ENCODE measurements around the gene COL4A5. TPM values are rescaled to one million over a fixed set of nuclear protein-coding genes. Genes with fewer than 3 reads are reported as not detected.
"Not testable (repeated sequence)": the region's sequence is repeated elsewhere in the genome, so short reads cannot be mapped to it uniquely, and the experiment has no call there.

COL4A5 gene
- total and polyA plus RNA-seq, 4 donors = 0.63 to 10.3 (median 1.2) TPM

GRCh38 chrX:108473979-108474378, 34.3 kb downstream of the COL4A5 start (continued):
- TF ChIP-seq ZBTB33 (IDR thresholded peaks at IDR 0.05) = no peak
- TF ChIP-seq, protein P1, sequence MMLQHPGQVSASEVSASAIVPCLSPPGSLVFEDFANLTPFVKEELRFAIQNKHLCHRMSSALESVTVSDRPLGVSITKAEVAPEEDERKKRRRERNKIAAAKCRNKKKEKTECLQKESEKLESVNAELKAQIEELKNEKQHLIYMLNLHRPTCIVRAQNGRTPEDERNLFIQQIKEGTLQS (IDR thresholded peaks at IDR 0.05) = no peak
- no peak for TF ChIP-seq RAD21 (IDR thresholded peaks at IDR 0.05)
- TF ChIP-seq NR2F2 (IDR thresholded peaks at IDR 0.05) = no peak
- no peak for TF ChIP-seq HNF4A (conservative IDR thresholded peaks at IDR 0.05)
- TF ChIP-seq, protein P2, sequence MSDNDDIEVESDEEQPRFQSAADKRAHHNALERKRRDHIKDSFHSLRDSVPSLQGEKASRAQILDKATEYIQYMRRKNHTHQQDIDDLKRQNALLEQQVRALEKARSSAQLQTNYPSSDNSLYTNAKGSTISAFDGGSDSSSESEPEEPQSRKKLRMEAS (IDR thresholded peaks at IDR 0.05) = no peak
- no peak for TF ChIP-seq TAF1 (conservative IDR thresholded peaks at IDR 0.05)

DNA sequence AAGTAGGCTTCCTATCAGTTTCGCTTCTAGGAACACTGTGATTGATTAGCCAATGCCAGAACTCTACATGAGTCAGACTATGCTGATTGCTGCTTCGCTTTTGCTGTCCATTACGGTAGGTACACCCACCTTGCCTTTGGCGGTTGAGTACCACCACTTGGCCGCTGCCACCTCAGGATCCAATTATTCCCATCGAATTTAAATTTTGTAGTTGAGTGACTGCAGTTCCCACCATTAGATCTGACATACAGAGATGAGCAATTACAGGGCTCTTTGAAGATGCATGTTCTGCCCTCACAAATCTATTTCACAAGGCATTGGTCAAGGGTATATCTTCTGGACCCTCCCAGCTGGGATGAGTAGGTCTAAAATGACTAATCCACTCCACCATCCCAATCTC, 41.9 kb downstream of the COL4A5 start:
- H3K9ac ChIP-seq (ENCODE audit: low read depth in 1 of 2, low read length in 2 of 2); H3K36me3 ChIP-seq (ENCODE audit: control insufficient read depth in 4 of 4, insufficient read depth in 3 of 4, low read depth in 1 of 4, low read length in 3 of 4); H3K4me3 ChIP-seq (ENCODE audit: low read depth in 1 of 3, low read length in 3 of 3); H3K9me3 ChIP-seq (ENCODE audit: control insufficient read depth in 4 of 4, low read length in 3 of 4); H3K4me1 ChIP-seq (ENCODE audit: control insufficient read depth in 4 of 4, insufficient read depth in 4 of 4, low read length in 3 of 4); DNase-seq (ENCODE audit: low spot score); H3K27ac ChIP-seq (ENCODE audit: low read depth in 1 of 2, low read length in 2 of 2); H3K27me3 ChIP-seq (ENCODE audit: control insufficient read depth in 4 of 4, insufficient read depth in 4 of 4, low read length in 3 of 4): not testable (repeated sequence)
- 90% methylated on average over 6 of the region's 6 CpGs for WGBS

GRCh38 chrX:108484251-108484650, 44.6 kb downstream of the COL4A5 start:
- no peak overlapping the region for H3K4me3 ChIP-seq (ENCODE audit: low read depth in 1 of 3, low read length in 3 of 3)
- 86% methylated on average over 3 of the region's 3 CpGs for WGBS
- no peaks in the 10 kb centered on the region for H3K36me3 ChIP-seq (ENCODE audit: control insufficient read depth in 4 of 4, insufficient read depth in 3 of 4, low read depth in 1 of 4, low read length in 3 of 4)
- no peak overlapping the region for H3K27ac ChIP-seq (ENCODE audit: low read depth in 1 of 2, low read length in 2 of 2)
- H3K9ac ChIP-seq (ENCODE audit: low read depth in 1 of 2, low read length in 2 of 2) = no peak overlapping the region
- TF ChIP-seq HNF4A (conservative IDR thresholded peaks at IDR 0.05) (no peak), RAD21 (IDR thresholded peaks at IDR 0.05) (no peak), GABPA (IDR thresholded peaks at IDR 0.05 in 1 of 2, conservative IDR thresholded peaks at IDR 0.05 in 1 of 2) (no peak), EGR1 (IDR thresholded peaks at IDR 0.05; ENCODE audit: low read depth in 2 of 2) (no peak), SP1 (IDR thresholded peaks at IDR 0.05) (no peak), REST (IDR thresholded peaks at IDR 0.05) (no peak)
- TF ChIP-seq, protein P2 (IDR thresholded peaks at IDR 0.05) = no peak
- TF ChIP-seq, protein P3, sequence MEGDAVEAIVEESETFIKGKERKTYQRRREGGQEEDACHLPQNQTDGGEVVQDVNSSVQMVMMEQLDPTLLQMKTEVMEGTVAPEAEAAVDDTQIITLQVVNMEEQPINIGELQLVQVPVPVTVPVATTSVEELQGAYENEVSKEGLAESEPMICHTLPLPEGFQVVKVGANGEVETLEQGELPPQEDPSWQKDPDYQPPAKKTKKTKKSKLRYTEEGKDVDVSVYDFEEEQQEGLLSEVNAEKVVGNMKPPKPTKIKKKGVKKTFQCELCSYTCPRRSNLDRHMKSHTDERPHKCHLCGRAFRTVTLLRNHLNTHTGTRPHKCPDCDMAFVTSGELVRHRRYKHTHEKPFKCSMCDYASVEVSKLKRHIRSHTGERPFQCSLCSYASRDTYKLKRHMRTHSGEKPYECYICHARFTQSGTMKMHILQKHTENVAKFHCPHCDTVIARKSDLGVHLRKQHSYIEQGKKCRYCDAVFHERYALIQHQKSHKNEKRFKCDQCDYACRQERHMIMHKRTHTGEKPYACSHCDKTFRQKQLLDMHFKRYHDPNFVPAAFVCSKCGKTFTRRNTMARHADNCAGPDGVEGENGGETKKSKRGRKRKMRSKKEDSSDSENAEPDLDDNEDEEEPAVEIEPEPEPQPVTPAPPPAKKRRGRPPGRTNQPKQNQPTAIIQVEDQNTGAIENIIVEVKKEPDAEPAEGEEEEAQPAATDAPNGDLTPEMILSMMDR (IDR thresholded peaks at IDR 0.05; ENCODE audit: low read depth, low read length, missing input control) = no peak
- DNase-seq (ENCODE audit: low spot score) = no peak
- H3K27me3 ChIP-seq (ENCODE audit: control insufficient read depth in 4 of 4, insufficient read depth in 4 of 4, low read length in 3 of 4) = peaks cover 0 to 6% (median 0%) of the 10 kb centered on the region in 4 donors
- H3K9me3 ChIP-seq (ENCODE audit: control insufficient read depth in 4 of 4, low read length in 3 of 4) = peaks cover 0 to 5% (median 1%) of the 10 kb centered on the region in 4 donors
- no peaks in the 10 kb centered on the region for H3K4me1 ChIP-seq (ENCODE audit: control insufficient read depth in 4 of 4, insufficient read depth in 4 of 4, low read length in 3 of 4)
